Thyroid gland (tissue), 4 donors: ENCODE data around the gene HOXC10. TPM values are rescaled to one million over a fixed set of nuclear protein-coding genes. Genes with fewer than 3 reads are reported as not detected.

Source experiments
- DNase-seq, 2 donors: peaks; one replicate each; pipeline ENCODE4 v3.0.0-alpha.2; 2019
- H3K27ac ChIP-seq, 3 donors: fragments of 200-600 bp; sonication (generic); 1 replicate in 2 of 3; 2 replicates in 1 of 3; pipeline ENCODE4 v1.5.1; 2016 to 2019; ENCODE audit warnings: mild to moderate bottlenecking in 1 of 3, moderate library complexity in 1 of 3
- H3K27me3 ChIP-seq: fragments of 200-600 bp; sonication (generic); one replicate; pipeline ENCODE4 v1.5.1; 2019
- H3K36me3 ChIP-seq, 2 donors: fragments of 200-600 bp; sonication (generic); one replicate each; pipeline ENCODE4 v1.5.1; 2016 to 2019
- H3K4me1 ChIP-seq, 2 donors: fragments of 200-600 bp; sonication (generic); one replicate each; pipeline ENCODE4 v1.5.1; 2017 to 2019
- H3K4me3 ChIP-seq, 3 donors: fragments of 200-600 bp; sonication (generic); replicated peaks in 1 of 3; 1 replicate in 2 of 3; 2 replicates in 1 of 3; pipeline ENCODE4 v1.5.1; 2016; ENCODE audit warnings: mild to moderate bottlenecking in 1 of 3
- H3K9me3 ChIP-seq: fragments of 200-600 bp; sonication (generic); one replicate; pipeline ENCODE4 v1.5.1; 2017
- CTCF ChIP-seq, 6 experiments: fragments of 200-600 bp in 3 of 6; fragments of 450-650 bp in 3 of 6; sonication (generic) in 3 of 6; IDR thresholded peaks; one replicate each; pipeline ENCODE4 v1.5.1; 2016 to 2019; ENCODE audit warnings: antibody characterized with exemption in 6 of 6, mild to moderate bottlenecking in 2 of 6, inconsistent platforms in 1 of 6, moderate library complexity in 1 of 6
- POLR2A ChIP-seq, 2 donors: fragments of 450-650 bp; IDR thresholded peaks; one replicate each; pipeline ENCODE4 v1.6.1; 2017; ENCODE audit warnings: antibody characterized with exemption in 2 of 2, mild to moderate bottlenecking in 2 of 2, moderate library complexity in 1 of 2
- WGBS, 2 donors: methylation state at CpG; one replicate each; pipeline ENCODE4 v1.1.5; 2017; 5-methylcytosine and 5-hydroxymethylcytosine counted together
- intact Hi-C: fragments of 100-400 bp; cut with DNase I; formaldehyde crosslinking; loops from one replicate; pipeline ENCODE4 v1.15.1; 2023
- total RNA-seq, 4 donors: library from RNA; depleted of rRNA; stranded (reverse); fragments of >200 nt; gene quantifications; one replicate each; pipeline ENCODE4 v1.2.3, GENCODE V29; 2016

Gene HOXC10
- total RNA-seq, 4 donors from 2014 or later: not detected

- peaks cover 91% of the 10 kb centered on the region for H3K27me3 ChIP-seq
- no peaks in the 10 kb centered on the region for H3K36me3 ChIP-seq
- TF ChIP-seq POLR2A (IDR thresholded peaks at IDR 0.05) (no peak), CTCF (IDR thresholded peaks at IDR 0.05) (no peak)
- H3K27ac ChIP-seq: no peak overlapping the region
- WGBS, 2 donors: 5 to 7% methylated on average over 26 to 39 of the region's 48 CpGs
- H3K4me1 ChIP-seq: peaks cover 11 to 40% of the 10 kb centered on the region in 2 donors
- intact Hi-C loops: no loop called here
- H3K9me3 ChIP-seq: no peaks in the 10 kb centered on the region
- H3K4me3 ChIP-seq: peak overlapping the region in 2 of 3 donors; percentile 5 to 27
- DNase-seq: no peak
Measured at GRCh38 chr12:53995378-53996239, 10.7 kb downstream of the HOXC10 start.

- DNase-seq: no peak
- Histone ChIP-seq H3K36me3 (no peaks in the 10 kb centered on the region), H3K9me3 (no peaks in the 10 kb centered on the region), H3K4me3 (peak overlapping the region in 1 of 3 donors; percentile 27), H3K27ac (no peak overlapping the region), H3K4me1 (peaks cover 11 to 42% of the 10 kb centered on the region in 2 donors), H3K27me3 (peaks cover 91% of the 10 kb centered on the region)
- 33 to 36% methylated on average over 29 of the region's 29 CpGs for WGBS, 2 donors
- no peak for TF ChIP-seq POLR2A (IDR thresholded peaks at IDR 0.05)
- TF ChIP-seq CTCF (IDR thresholded peaks at IDR 0.05): no peak
- intact Hi-C loops: no loop called here
Measured at GRCh38 chr12:53996240-53997203, 11.6 kb downstream of the HOXC10 start.

- Histone ChIP-seq H3K27me3 (peaks cover 89% of the 10 kb centered on the region), H3K36me3 (no peaks in the 10 kb centered on the region), H3K27ac (no peak overlapping the region), H3K9me3 (no peaks in the 10 kb centered on the region), H3K4me3 (no peak overlapping the region), H3K4me1 (peaks cover 11 to 42% of the 10 kb centered on the region in 2 donors)
- WGBS, 2 donors: 9% methylated on average over 35 of the region's 35 CpGs
- intact Hi-C loops: no loop called here
- no peak for DNase-seq
- TF ChIP-seq CTCF (IDR thresholded peaks at IDR 0.05) (no peak), POLR2A (IDR thresholded peaks at IDR 0.05) (no peak)
Measured at GRCh38 chr12:53997204-53998109, 12.5 kb downstream of the HOXC10 start.

- no peaks in the 10 kb centered on the region for H3K36me3 ChIP-seq
- H3K4me1 ChIP-seq: peaks cover 11 to 42% of the 10 kb centered on the region in 2 donors
- peaks cover 92% of the 10 kb centered on the region for H3K27me3 ChIP-seq
- no peak for DNase-seq
- no peaks in the 10 kb centered on the region for H3K9me3 ChIP-seq
- 5 to 13% methylated on average over 8 to 11 of the region's 11 CpGs for WGBS, 2 donors
- TF ChIP-seq CTCF (IDR thresholded peaks at IDR 0.05) (no peak), POLR2A (IDR thresholded peaks at IDR 0.05) (no peak)
- intact Hi-C loops: no loop called here
- H3K4me3 ChIP-seq: no peak overlapping the region
- no peak overlapping the region for H3K27ac ChIP-seq
Measured at GRCh38 chr12:53998110-53998899, 13.4 kb downstream of the HOXC10 start.
